ENCODE data around the gene ZNF528.

The ZNF528 gene

DNA sequence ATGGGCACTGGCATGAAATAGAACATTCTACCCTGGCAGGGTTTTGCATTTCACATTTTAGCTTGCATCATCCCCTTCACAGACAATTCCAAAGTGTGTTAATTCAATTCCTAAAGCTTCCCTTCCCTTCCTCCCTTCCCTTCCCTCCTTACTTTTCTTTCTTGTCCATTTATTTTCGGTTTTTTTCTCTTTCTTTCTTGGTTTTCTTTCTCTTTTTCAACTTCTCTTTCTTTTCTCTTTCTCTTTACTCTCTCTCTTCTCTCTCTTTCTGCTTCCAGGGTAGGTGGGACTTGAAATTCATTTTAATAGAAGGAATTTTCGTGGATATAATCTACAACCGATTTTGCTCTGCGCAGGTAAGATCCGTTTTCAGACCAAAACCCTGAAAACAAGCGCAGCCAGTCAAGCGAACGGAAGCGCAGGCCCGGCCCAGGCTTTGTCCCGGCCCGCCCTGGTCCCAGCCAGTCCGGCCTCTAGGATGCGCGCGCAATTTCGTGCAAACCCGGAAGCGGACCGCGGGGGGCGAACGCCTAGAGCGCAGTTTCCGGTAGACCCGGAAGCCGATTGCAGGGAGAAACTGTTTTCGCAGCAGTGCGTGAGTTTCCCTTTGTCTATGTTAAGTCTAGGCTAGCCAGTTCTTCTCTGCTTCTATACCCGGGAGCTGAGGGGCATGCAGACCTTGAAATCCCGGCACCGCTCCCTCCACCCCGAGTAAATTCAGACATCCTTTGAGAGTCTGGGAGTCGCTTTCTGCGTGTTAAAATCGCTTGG is at the start of gene ZNF528:
Gene ZNF528 (plus strand): TSS at position 540 of the 771 bp plus-strand sequence. CDS start 4,165 bp downstream, outside the sequence.
- H3K9ac ChIP-seq (ENCODE audit: low read length) = no peak within 1 kb of the TSS
- TF ChIP-seq, protein P1, sequence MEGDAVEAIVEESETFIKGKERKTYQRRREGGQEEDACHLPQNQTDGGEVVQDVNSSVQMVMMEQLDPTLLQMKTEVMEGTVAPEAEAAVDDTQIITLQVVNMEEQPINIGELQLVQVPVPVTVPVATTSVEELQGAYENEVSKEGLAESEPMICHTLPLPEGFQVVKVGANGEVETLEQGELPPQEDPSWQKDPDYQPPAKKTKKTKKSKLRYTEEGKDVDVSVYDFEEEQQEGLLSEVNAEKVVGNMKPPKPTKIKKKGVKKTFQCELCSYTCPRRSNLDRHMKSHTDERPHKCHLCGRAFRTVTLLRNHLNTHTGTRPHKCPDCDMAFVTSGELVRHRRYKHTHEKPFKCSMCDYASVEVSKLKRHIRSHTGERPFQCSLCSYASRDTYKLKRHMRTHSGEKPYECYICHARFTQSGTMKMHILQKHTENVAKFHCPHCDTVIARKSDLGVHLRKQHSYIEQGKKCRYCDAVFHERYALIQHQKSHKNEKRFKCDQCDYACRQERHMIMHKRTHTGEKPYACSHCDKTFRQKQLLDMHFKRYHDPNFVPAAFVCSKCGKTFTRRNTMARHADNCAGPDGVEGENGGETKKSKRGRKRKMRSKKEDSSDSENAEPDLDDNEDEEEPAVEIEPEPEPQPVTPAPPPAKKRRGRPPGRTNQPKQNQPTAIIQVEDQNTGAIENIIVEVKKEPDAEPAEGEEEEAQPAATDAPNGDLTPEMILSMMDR (IDR thresholded peaks at IDR 0.05; ENCODE audit: low read length) = no peak
- no peak for TF ChIP-seq EZH2 (IDR thresholded peaks at IDR 0.05; ENCODE audit: borderline replicate concordance, low read length)

GRCh38 chr19:52351512-52351911 is 46.1 kb upstream of the ZNF528 start:
- H3K4me2 ChIP-seq (ENCODE audit: low read length) = no peak overlapping the region
- no peaks in the 10 kb centered on the region for H3K9me2 ChIP-seq (ENCODE audit: low read depth, low read length)
- no peak overlapping the region for H3K9ac ChIP-seq (ENCODE audit: low read length)
- no peaks in the 10 kb centered on the region for H3F3A ChIP-seq (ENCODE audit: insufficient read depth, low read length)
- no peak overlapping the region for H2AFZ ChIP-seq (ENCODE audit: low read length)
- TF ChIP-seq, protein P1 (IDR thresholded peaks at IDR 0.05; ENCODE audit: low read length) = peak; percentile 47; the same call in 1 of the 2 replicates
- TF ChIP-seq EZH2 (IDR thresholded peaks at IDR 0.05; ENCODE audit: borderline replicate concordance, low read length) = no peak
- no peaks in the 10 kb centered on the region for H3K27me3 ChIP-seq (ENCODE audit: insufficient read depth, low read length)
- H3K4me3 ChIP-seq (ENCODE audit: low read depth, low read length, poor library complexity, severe bottlenecking) = no peak overlapping the region
- no peaks in the 10 kb centered on the region for H3K79me2 ChIP-seq (ENCODE audit: insufficient read depth, low read length)
- no peaks in the 10 kb centered on the region for H3K36me3 ChIP-seq (ENCODE audit: insufficient read depth, low read length)
- no peak overlapping the region for H3K27ac ChIP-seq (ENCODE audit: low read depth, low read length, poor library complexity, severe bottlenecking)
- no peaks in the 10 kb centered on the region for H4K20me1 ChIP-seq (ENCODE audit: insufficient read depth, low read length)
- no peaks in the 10 kb centered on the region for H3K9me3 ChIP-seq (ENCODE audit: low read length)
- no peaks in the 10 kb centered on the region for H3K4me1 ChIP-seq (ENCODE audit: insufficient read depth, low read length, severe bottlenecking)

More for the DNA sequence above, at the start of gene ZNF528:
- no peaks in the 10 kb centered on the region for H3K36me3 ChIP-seq (ENCODE audit: insufficient read depth, low read length)
- H3K4me3 ChIP-seq (ENCODE audit: low read depth, low read length, poor library complexity, severe bottlenecking) = no peak within 1 kb of the TSS
- H3K9me3 ChIP-seq (ENCODE audit: low read length) = no peaks in the 10 kb centered on the region
- H4K20me1 ChIP-seq (ENCODE audit: insufficient read depth, low read length) = no peaks in the 10 kb centered on the region
- no peaks in the 10 kb centered on the region for H3F3A ChIP-seq (ENCODE audit: insufficient read depth, low read length)
- H3K27me3 ChIP-seq (ENCODE audit: insufficient read depth, low read length) = no peaks in the 10 kb centered on the region
- H3K4me2 ChIP-seq (ENCODE audit: low read length) = no peak within 1 kb of the TSS
- no peak within 1 kb of the TSS for H2AFZ ChIP-seq (ENCODE audit: low read length)
- H3K4me1 ChIP-seq (ENCODE audit: insufficient read depth, low read length, severe bottlenecking) = no peaks in the 10 kb centered on the region
- no peaks in the 10 kb centered on the region for H3K9me2 ChIP-seq (ENCODE audit: low read depth, low read length)
- H3K27ac ChIP-seq (ENCODE audit: low read depth, low read length, poor library complexity, severe bottlenecking) = no peak within 1 kb of the TSS
- no peaks in the 10 kb centered on the region for H3K79me2 ChIP-seq (ENCODE audit: insufficient read depth, low read length)

DNA sequence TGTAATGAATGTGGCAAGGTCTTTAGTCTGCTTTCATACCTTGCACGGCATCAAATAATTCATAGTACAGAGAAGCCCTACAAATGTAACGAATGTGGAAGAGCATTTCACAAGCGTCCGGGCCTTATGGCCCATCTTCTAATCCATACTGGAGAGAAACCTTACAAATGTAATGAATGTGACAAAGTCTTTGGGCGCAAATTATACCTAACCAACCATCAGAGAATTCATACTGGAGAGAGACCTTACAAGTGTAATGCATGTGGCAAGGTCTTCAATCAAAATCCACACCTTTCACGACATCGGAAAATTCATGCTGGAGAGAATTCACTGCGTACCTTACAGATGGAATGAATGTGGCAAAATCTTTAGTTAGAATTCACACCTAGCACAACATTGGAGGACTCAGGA is 31.2 kb upstream of the ZNF528 start:
- H2AFZ ChIP-seq (ENCODE audit: low read length) = no peak overlapping the region
- H4K20me1 ChIP-seq (ENCODE audit: insufficient read depth, low read length) = no peaks in the 10 kb centered on the region
- peaks cover 17% of the 10 kb centered on the region for H3K9me3 ChIP-seq (ENCODE audit: low read length)
- H3K4me2 ChIP-seq (ENCODE audit: low read length) = no peak overlapping the region
- H3K27me3 ChIP-seq (ENCODE audit: insufficient read depth, low read length) = no peaks in the 10 kb centered on the region
- no peak overlapping the region for H3K9ac ChIP-seq (ENCODE audit: low read length)
- no peak overlapping the region for H3K27ac ChIP-seq (ENCODE audit: low read depth, low read length, poor library complexity, severe bottlenecking)
- H3K9me2 ChIP-seq (ENCODE audit: low read depth, low read length) = no peaks in the 10 kb centered on the region
- no peaks in the 10 kb centered on the region for H3K36me3 ChIP-seq (ENCODE audit: insufficient read depth, low read length)
- no peak for TF ChIP-seq EZH2 (IDR thresholded peaks at IDR 0.05; ENCODE audit: borderline replicate concordance, low read length)
- TF ChIP-seq, protein P1 (IDR thresholded peaks at IDR 0.05; ENCODE audit: low read length) = no peak
- no peaks in the 10 kb centered on the region for H3K79me2 ChIP-seq (ENCODE audit: insufficient read depth, low read length)
- no peak overlapping the region for H3K4me3 ChIP-seq (ENCODE audit: low read depth, low read length, poor library complexity, severe bottlenecking)
- H3F3A ChIP-seq (ENCODE audit: insufficient read depth, low read length) = no peaks in the 10 kb centered on the region
- no peaks in the 10 kb centered on the region for H3K4me1 ChIP-seq (ENCODE audit: insufficient read depth, low read length, severe bottlenecking)
